Suppressor macrophage treated with lipopolysaccharide for 4 hours (primary cell): ENCODE measurements around the gene SPDYE5.

Experiments used
- DNase-seq: peaks from one replicate; pipeline ENCODE4 v3.0.0-alpha.2; 2020

The SPDYE5 gene

DNA sequence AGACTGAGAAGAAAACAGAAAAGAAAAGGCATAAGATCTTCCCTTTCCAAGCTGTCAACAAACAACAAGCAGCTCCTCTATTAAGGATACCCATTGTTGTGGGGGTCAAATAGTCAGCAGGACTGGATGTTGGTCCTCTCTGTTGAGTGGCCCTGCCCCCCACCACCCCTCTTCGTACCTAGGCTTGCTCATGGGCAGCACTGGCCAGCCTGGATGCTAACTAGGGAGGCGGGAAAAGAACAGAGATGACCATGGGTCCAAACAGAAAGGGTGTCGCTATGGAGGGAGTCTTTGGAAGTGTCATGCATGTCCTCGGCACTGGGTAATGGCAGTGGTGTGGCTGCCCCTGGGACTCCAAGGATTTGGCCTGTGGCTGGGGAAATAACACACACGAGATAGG, 45.6 kb downstream of the SPDYE5 start:
- no peak for DNase-seq

DNA sequence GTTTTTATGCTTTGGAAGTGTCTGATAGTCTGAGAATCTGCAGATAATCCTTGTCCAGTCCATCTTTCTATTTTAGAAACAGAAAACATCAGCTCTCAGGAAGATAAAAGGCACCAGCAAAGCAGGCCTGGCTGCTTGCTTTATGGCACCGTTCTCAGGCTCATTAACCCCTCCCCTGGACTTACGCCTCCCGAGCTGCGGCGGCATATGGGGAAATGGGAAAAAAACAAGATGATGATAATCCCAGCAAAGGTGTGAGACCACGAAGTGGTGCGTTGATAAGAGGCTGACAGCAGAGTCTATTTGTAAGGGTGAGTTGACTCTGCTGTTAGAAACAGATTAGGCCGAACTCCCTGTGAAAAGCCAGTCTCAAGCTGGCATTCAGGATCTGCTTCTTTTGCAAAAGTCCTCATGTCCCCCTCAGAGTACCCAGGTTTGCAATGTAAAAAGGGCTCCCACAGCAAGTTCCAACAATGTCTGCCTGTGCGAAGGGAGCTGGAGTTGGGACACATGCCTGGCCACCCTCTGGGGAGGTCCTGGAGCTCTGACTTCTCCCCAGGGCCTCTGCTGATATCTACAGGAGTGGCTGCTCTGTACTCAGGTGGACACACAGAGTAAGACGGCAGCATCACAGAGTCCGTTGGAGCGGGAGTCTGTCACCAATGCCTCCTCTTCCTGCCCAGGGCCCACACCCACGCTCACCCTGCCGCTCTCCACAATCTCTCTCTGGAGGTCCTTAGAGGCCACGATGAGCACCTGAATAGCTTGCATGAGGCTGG, 54.3 kb downstream of the SPDYE5 start:
- no peak for DNase-seq
